ENCODE results near the gene HEG1. TPM values are rescaled to one million over a fixed set of nuclear protein-coding genes. Genes with fewer than 3 reads are reported as not detected.

The HEG1 gene
- total and polyA plus RNA-seq, 2 of the 13 experiments (the other 11 are each of a cell fraction or from before 2014, with no cell fraction given): 10.7 to 18.2 TPM

GRCh38 chr3:125003369-125003853 is 52.4 kb downstream of the HEG1 start (continued):
- no peak for TF ChIP-seq AFF4 (CRISPR knock-in tag; IDR thresholded peaks at IDR 0.05)
- peak; percentile 62 for TF ChIP-seq MED8 (CRISPR knock-in tag; IDR thresholded peaks at IDR 0.05; ENCODE audit: insufficient replicate concordance)
- TF ChIP-seq ZNF83 (CRISPR knock-in tag; IDR thresholded peaks at IDR 0.05; ENCODE audit: borderline replicate concordance): no peak
- no peak for TF ChIP-seq DMTF1 (CRISPR knock-in tag; IDR thresholded peaks at IDR 0.05)
- TF ChIP-seq HNF1B (CRISPR knock-in tag; IDR thresholded peaks at IDR 0.05): no peak
- peak; percentile 61; the same call in 1 of the 2 replicates for TF ChIP-seq ZSCAN31 (CRISPR knock-in tag; IDR thresholded peaks at IDR 0.05; ENCODE audit: low read depth)
- 0 out of 2 replicates have a peak, but pooled peaks have one; percentile 63 for TF ChIP-seq ZNF564 (CRISPR knock-in tag; IDR thresholded peaks at IDR 0.05)
- TF ChIP-seq ZNF496 (CRISPR knock-in tag; IDR thresholded peaks at IDR 0.05; ENCODE audit: insufficient replicate concordance): no peak
- no peak; the same call in 1 of the 2 replicates for TF ChIP-seq ZNF552 (CRISPR knock-in tag; IDR thresholded peaks at IDR 0.05; ENCODE audit: borderline replicate concordance)
- no peak for TF ChIP-seq GRHL1 (CRISPR knock-in tag; conservative IDR thresholded peaks at IDR 0.05)
- no peak; the same call in 1 of the 2 replicates for TF ChIP-seq BRD4 (CRISPR knock-in tag; IDR thresholded peaks at IDR 0.05)
- no peak for TF ChIP-seq ZNF382 (CRISPR knock-in tag; IDR thresholded peaks at IDR 0.05; ENCODE audit: borderline replicate concordance)
- no peak for TF ChIP-seq GZF1 (CRISPR knock-in tag; IDR thresholded peaks at IDR 0.05)
- TF ChIP-seq ZNF615 (CRISPR knock-in tag; IDR thresholded peaks at IDR 0.05; ENCODE audit: borderline replicate concordance): no peak
- peak; percentile 71; the same call in 1 of the 2 replicates for TF ChIP-seq MEF2D (CRISPR knock-in tag; IDR thresholded peaks at IDR 0.05)
- no peak for TF ChIP-seq GTF2F1 (IDR thresholded peaks at IDR 0.05; ENCODE audit: low read length)
- no peak for TF ChIP-seq ZNF569 (CRISPR knock-in tag; IDR thresholded peaks at IDR 0.05; ENCODE audit: borderline replicate concordance)
- TF ChIP-seq RARA (CRISPR knock-in tag; IDR thresholded peaks at IDR 0.05): peak; percentile 95
- TF ChIP-seq SKI (IDR thresholded peaks at IDR 0.05; ENCODE audit: partially characterized antibody): peak; percentile 90
- TF ChIP-seq ZNF263 (CRISPR knock-in tag; IDR thresholded peaks at IDR 0.05): peak; percentile 99
- TF ChIP-seq ZNF543 (CRISPR knock-in tag; IDR thresholded peaks at IDR 0.05): no peak

All from HepG2 (cell line).